Heart right ventricle (tissue), 16 donors: ENCODE data around the gene FAM174B. TPM values are rescaled to one million over a fixed set of nuclear protein-coding genes. Genes with fewer than 3 reads are reported as not detected.

Experiments
- ATAC-seq, 8 donors: fragments of 200-7000 bp; cut with Tn5 transposase; one replicate each; pipeline ENCODE4 v1.9.1; 2020; ENCODE audit warnings: mild to moderate bottlenecking in 8 of 8, moderate library complexity in 8 of 8, moderate number of reproducible peaks in 1 of 8
- DNase-seq, 2 donors: peaks; one replicate each; pipeline ENCODE4 v3.0.0-alpha.2; 2020
- H3K27ac ChIP-seq, 10 donors: fragments of 200-600 bp; sonication (generic) in 2 of 10; one replicate each; pipeline versions ENCODE4 v1.5.0 to v1.8.0; 2020 to 2022; ENCODE audit warnings: mild to moderate bottlenecking in 3 of 10
- H3K27me3 ChIP-seq, 7 donors: fragments of 200-600 bp; one replicate each; pipeline ENCODE4 v1.8.0; 2021 to 2022; ENCODE audit warnings: mild to moderate bottlenecking in 2 of 7
- H3K36me3 ChIP-seq, 9 donors: fragments of 200-600 bp; sonication (generic) in 1 of 9; one replicate each; pipeline versions ENCODE4 v1.5.0 to v1.8.0; 2020 to 2022; ENCODE audit warnings: mild to moderate bottlenecking in 2 of 9
- H3K4me1 ChIP-seq, 9 donors: fragments of 200-600 bp; sonication (generic) in 1 of 9; one replicate each; pipeline versions ENCODE4 v1.5.0 to v1.8.0; 2020 to 2022; ENCODE audit warnings: mild to moderate bottlenecking in 4 of 9
- H3K4me3 ChIP-seq, 10 donors: fragments of 200-600 bp; sonication (generic) in 2 of 10; one replicate each; pipeline versions ENCODE4 v1.5.0 to v1.8.0; 2020 to 2022; ENCODE audit warnings: mild to moderate bottlenecking in 7 of 10, moderate library complexity in 2 of 10
- H3K9me3 ChIP-seq, 11 donors: fragments of 200-600 bp in 10 of 11; sonication (generic) in 2 of 11; one replicate each; pipeline versions ENCODE4 v1.5.0 to v1.8.0; 2013 to 2022; ENCODE audit warnings: mild to moderate bottlenecking in 2 of 11, control low read depth in 1 of 11, moderate library complexity in 1 of 11
- WGBS, 2 donors: extraction: QIAGEN DNeasy Blood & Tissue Kit; methylation state at CpG; one replicate each; pipeline ENCODE4 v1.1.7; 2013; ENCODE audit warnings: inconsistent platforms in 1 of 2; 5-methylcytosine and 5-hydroxymethylcytosine counted together
- intact Hi-C, 10 donors: fragments of 100-400 bp; cut with DNase I; formaldehyde crosslinking; loops; one replicate each; pipeline versions ENCODE4 v1.11.1 to v1.14.2; 2022
- polyA plus RNA-seq, 2 donors: library from polyadenylated mRNA; stranded (reverse); fragments of 200-250 nt; gene quantifications; one replicate each; pipeline ENCODE4 v1.2.3, GENCODE V29; 2013
- total RNA-seq, 10 donors: library from RNA; stranded (reverse); fragmentation: NEBNext Ultra II Directional in 3 of 10; extraction: Animal tissue kit (Norgen Biotek cat#: 25700) in 3 of 10; gene quantifications; one replicate each; pipeline versions ENCODE4 v1.2.1 to v1.2.4, GENCODE V29; 2021 to 2023
- TF ChIP-seq, protein P1 (sequence below), 9 donors: fragments of 200-600 bp; sonication (generic) in 2 of 9; IDR thresholded peaks; one replicate each; pipeline versions ENCODE4 v1.5.0 to v1.8.0; 2021 to 2022; ENCODE audit warnings: antibody characterized with exemption in 9 of 9, mild to moderate bottlenecking in 5 of 9, moderate library complexity in 1 of 9
- donor health status: Arrhythmogenic right ventricular cardiomyopathy.
- donor health status: ischemic (EF 13 %, LVEDD 7.1; RV severe dilation, severe dysfunction).
- donor health status: healthy with polysubstance abuse.
- donor health status: DM: no; HTN: yes; CAD: no.
- donor health status: DM: no; HTN: no; CAD: no.
- donor health status: ischemic (EF 25% LVEDD 6.9; RV normal size, moderate dysfunction).
- donor health status: ischemic (EF 25% LVEDD 5.7; RV mildly dilated, moderate dysfunction).
- donor health status: healthy.
- donor health status: DM: yes; HTN: yes; CAD: no.
- donor health status: Ischemic cardiomyopathy.
- donor health status: ischemic (EF 35%, LVEDD 5.7; RV mildly dilated, moderate dysfunction).
- donor health status: nonischemic (EF 11% LVEDD 7.7; RV severe dilation, severe dysfunction).
- donor health status: DM: yes; HTN: yes; CAD: no.
- donor health status: PGD.
- donor health status: ischemic (EF 29% LVEDD 5.4; RV normal size, mild dysfunction).
- donor health status: nonischemic (EF 23%, LVEDD 6.1; RV moderate dilation, normal function).

FAM174B gene
- total and polyA plus RNA-seq, 12 donors: 6.1 to 16.9 (median 10.8) TPM

DNA sequence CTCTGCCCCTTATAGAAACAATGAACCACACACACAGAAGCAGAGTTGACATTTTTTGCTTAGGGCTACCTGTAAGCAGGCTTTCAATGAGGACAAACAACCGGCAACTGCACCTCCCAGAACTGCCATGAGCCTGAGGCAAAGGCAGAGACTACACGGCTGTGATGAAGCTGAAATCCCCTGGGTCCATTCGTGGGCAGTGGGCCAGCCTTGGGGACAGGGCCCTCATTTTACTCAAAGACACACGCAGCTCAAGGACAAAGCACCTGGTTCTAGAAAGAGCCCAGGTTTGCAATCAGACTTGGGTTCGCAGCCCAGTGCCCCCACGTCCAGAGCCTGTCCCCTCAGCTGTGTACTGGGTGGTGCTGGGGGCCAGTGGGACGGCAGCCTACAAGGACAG, 17.9 kb downstream of the FAM174B start:
- no peak overlapping the region for H3K4me3 ChIP-seq
- peak; percentile 11 to 38 for DNase-seq
- peak in 1 of 8 donors; percentile 10 for ATAC-seq
- peaks cover 0 to 30% (median 12%) of the 10 kb centered on the region in 11 donors for H3K9me3 ChIP-seq
- TF ChIP-seq, protein P1, sequence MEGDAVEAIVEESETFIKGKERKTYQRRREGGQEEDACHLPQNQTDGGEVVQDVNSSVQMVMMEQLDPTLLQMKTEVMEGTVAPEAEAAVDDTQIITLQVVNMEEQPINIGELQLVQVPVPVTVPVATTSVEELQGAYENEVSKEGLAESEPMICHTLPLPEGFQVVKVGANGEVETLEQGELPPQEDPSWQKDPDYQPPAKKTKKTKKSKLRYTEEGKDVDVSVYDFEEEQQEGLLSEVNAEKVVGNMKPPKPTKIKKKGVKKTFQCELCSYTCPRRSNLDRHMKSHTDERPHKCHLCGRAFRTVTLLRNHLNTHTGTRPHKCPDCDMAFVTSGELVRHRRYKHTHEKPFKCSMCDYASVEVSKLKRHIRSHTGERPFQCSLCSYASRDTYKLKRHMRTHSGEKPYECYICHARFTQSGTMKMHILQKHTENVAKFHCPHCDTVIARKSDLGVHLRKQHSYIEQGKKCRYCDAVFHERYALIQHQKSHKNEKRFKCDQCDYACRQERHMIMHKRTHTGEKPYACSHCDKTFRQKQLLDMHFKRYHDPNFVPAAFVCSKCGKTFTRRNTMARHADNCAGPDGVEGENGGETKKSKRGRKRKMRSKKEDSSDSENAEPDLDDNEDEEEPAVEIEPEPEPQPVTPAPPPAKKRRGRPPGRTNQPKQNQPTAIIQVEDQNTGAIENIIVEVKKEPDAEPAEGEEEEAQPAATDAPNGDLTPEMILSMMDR (IDR thresholded peaks at IDR 0.05): no peak
- WGBS, 2 donors: 76 to 82% methylated on average over 7 of the region's 7 CpGs
- intact Hi-C loops: no loop called here
- H3K4me1 ChIP-seq: peaks cover 0 to 50% (median 10%) of the 10 kb centered on the region in 9 donors
- H3K27ac ChIP-seq: no peak overlapping the region
- no peaks in the 10 kb centered on the region for H3K36me3 ChIP-seq
- H3K27me3 ChIP-seq: no peaks in the 10 kb centered on the region

- H3K4me3 ChIP-seq: no peak overlapping the region
- TF ChIP-seq, protein P1 (IDR thresholded peaks at IDR 0.05): no peak
- no peaks in the 10 kb centered on the region for H3K27me3 ChIP-seq
- intact Hi-C loops: no loop called here
- H3K27ac ChIP-seq: no peak overlapping the region
- no peaks in the 10 kb centered on the region for H3K36me3 ChIP-seq
- WGBS, 2 donors: 89 to 90% methylated on average over 6 of the region's 6 CpGs
- peak in 1 of 2 donors; percentile 3 for DNase-seq
- peaks cover 0 to 50% (median 10%) of the 10 kb centered on the region in 9 donors for H3K4me1 ChIP-seq
- H3K9me3 ChIP-seq: peaks cover 0 to 24% (median 12%) of the 10 kb centered on the region in 11 donors
- ATAC-seq: peak in 4 of 8 donors; percentile 23 to 33 (median 25)
Measured at GRCh38 chr15:92636908-92637481, 18.6 kb downstream of the FAM174B start.

DNA sequence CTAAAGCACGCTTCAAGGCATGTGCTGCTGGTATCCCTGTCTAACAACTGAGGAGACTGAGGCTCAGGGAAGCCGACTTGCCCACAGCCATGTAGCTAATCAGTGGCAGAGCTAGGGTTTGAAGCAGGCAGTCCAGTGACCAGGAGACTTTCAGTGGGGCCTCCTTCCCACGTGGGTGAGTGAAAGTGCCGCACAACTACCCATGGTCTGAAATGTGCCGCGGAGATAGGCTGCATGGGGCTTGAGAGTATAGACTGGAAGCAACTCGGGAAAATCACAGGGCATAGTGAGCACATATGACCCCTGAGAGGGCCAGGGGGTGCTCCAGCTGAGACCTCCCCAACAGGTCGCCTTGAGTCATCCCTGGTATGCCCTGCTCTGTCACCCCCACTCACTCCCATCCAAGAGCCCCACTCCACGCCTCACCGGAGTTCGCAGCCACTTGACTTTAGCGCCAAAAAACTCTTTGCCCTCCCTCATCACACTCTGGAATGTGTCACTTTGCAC, 19.1 kb downstream of the FAM174B start:
- DNase-seq (peak in 1 of 2 donors; percentile 2), ATAC-seq (peak in 1 of 8 donors; percentile 25)
- 84 to 94% methylated on average over 12 of the region's 12 CpGs for WGBS, 2 donors
- Histone ChIP-seq H3K27me3 (no peaks in the 10 kb centered on the region), H3K9me3 (peaks cover 0 to 19% (median 12%) of the 10 kb centered on the region in 11 donors), H3K27ac (no peak overlapping the region), H3K4me1 (peaks cover 0 to 50% (median 10%) of the 10 kb centered on the region in 9 donors), H3K4me3 (no peak overlapping the region), H3K36me3 (no peaks in the 10 kb centered on the region)
- intact Hi-C loops: no loop called here
- TF ChIP-seq, protein P1 (IDR thresholded peaks at IDR 0.05): no peak

DNA sequence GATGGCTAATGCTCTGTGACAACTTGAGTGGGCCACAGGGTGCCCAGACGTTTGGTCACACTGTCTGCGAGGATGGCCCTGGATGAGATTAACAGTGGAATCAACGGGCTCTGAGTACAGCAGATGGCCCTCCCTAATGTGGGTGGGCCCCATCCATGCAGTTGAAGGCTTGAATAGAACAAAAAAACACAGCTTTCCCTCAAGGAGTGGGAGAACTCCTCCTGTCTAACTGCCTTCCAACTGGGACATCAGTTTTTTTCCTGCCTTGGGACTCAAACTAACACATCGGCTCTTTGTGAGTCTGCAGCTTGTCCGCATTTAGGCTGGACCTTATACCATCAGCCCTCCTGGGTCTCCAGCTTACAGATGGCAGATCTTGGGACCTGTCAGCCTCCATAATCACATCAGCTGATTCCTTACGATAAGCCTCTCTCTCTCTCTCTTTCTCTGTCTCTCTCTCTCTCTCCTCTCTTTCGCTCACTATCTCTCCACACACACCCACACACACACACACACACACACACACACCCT, 20.8 kb downstream of the FAM174B start:
- H3K4me3 ChIP-seq: no peak overlapping the region
- TF ChIP-seq, protein P1 (IDR thresholded peaks at IDR 0.05): no peak
- peaks cover 0 to 4% (median 2%) of the 10 kb centered on the region in 11 donors for H3K9me3 ChIP-seq
- H3K36me3 ChIP-seq: peaks cover 0 to 6% (median 0%) of the 10 kb centered on the region in 9 donors
- H3K4me1 ChIP-seq: peaks cover 0 to 50% (median 10%) of the 10 kb centered on the region in 9 donors
- no peak overlapping the region for H3K27ac ChIP-seq
- intact Hi-C loops: no loop called here
- WGBS, 2 donors: 81 to 82% methylated on average over 7 of the region's 7 CpGs
- peak in 1 of 2 donors; percentile 1 for DNase-seq
- peak in 1 of 8 donors; percentile 33 for ATAC-seq
- H3K27me3 ChIP-seq: no peaks in the 10 kb centered on the region
